GM12865 (cell line): ENCODE results near the gene PLEKHG5.

Experiments used
- DNase-seq: peaks from one replicate; pipeline ENCODE4 v3.0.0; 2010; ENCODE audit warnings: low read depth
- H3K4me3 ChIP-seq: 2 replicates; pipeline ENCODE4 v1.5.1; 2011; ENCODE audit warnings: mild to moderate bottlenecking, low read depth, low read length, control low read depth
- CTCF ChIP-seq: IDR thresholded peaks from 2 replicates; pipeline ENCODE4 v1.5.1; 2011; ENCODE audit warnings: low read length, control low read depth, low read depth, inconsistent platforms; ENCODE audit not compliant: insufficient read depth; ENCODE audit errors: missing control alignments

PLEKHG5 gene

GRCh38 chr1:6417961-6418667 is 73.4 kb downstream of the PLEKHG5 start:
- TF ChIP-seq CTCF: no peak
- DNase-seq: no peak
- no peak overlapping the region for H3K4me3 ChIP-seq
